MCF 10A (cell line): Measurements from ENCODE around the gene RAB18. TPM values are rescaled to one million over a fixed set of nuclear protein-coding genes. Genes with fewer than 3 reads are reported as not detected.
A peak's percentile ranks its signal among the peaks of the same experiment; 100 is the strongest.

Experiments
- BruUV-seq: library from RNA; stranded (reverse); fragments of 400-500 nt; replicated peaks from 2 replicates; lab custom pipeline; 2021; lab: Mats Ljungman, UMichigan
- CTCF ChIA-PET: fragments of 300-600 bp; sonication (Branson Sonifier 250); formaldehyde crosslinking; extraction: SDS; loops from one replicate; lab custom pipeline; 2021; ENCODE audit warnings: antibody characterized with exemption, inconsistent platforms; lab: Yijun Ruan, JAX
- POLR2A ChIA-PET: fragments of 300-600, 350-650 bp; sonication (Branson Sonifier 250); formaldehyde crosslinking; extraction: SDS; loops from one replicate; lab custom pipeline; 2020; ENCODE audit warnings: antibody characterized with exemption, inconsistent platforms; lab: Yijun Ruan, JAX
- DNase-seq: peaks from one replicate; pipeline ENCODE4 v3.0.0-alpha.2; 2018; ENCODE audit not compliant: unreplicated experiment
- H3K27ac Mint-ChIP-seq: one replicate; pipeline ENCODE4 v1.8.0; 2022; ENCODE audit warnings: mild to moderate bottlenecking, low read depth, mixed read lengths; ENCODE audit not compliant: unreplicated experiment
- H3K27me3 Mint-ChIP-seq: one replicate; pipeline ENCODE4 v1.8.0; 2022; ENCODE audit warnings: mixed read lengths; ENCODE audit not compliant: insufficient read depth, unreplicated experiment
- H3K36me3 Mint-ChIP-seq: one replicate; pipeline ENCODE4 v1.8.0; 2022; ENCODE audit warnings: mild to moderate bottlenecking, moderate library complexity, mixed read lengths; ENCODE audit not compliant: insufficient read depth, unreplicated experiment
- H3K4me1 Mint-ChIP-seq: one replicate; pipeline ENCODE4 v1.8.0; 2022; ENCODE audit warnings: mixed read lengths; ENCODE audit not compliant: insufficient read depth, unreplicated experiment
- H3K4me3 Mint-ChIP-seq: one replicate; pipeline ENCODE4 v1.8.0; 2022; ENCODE audit warnings: mild to moderate bottlenecking, moderate library complexity, mixed read lengths; ENCODE audit not compliant: unreplicated experiment
- H3K9me3 Mint-ChIP-seq: one replicate; pipeline ENCODE4 v1.8.0; 2022; ENCODE audit warnings: mixed read lengths; ENCODE audit not compliant: unreplicated experiment
- CTCF ChIP-seq: fragments of 200-600 bp; IDR thresholded peaks from one replicate; pipeline ENCODE4 v1.8.0; 2022; ENCODE audit warnings: antibody characterized with exemption, mild to moderate bottlenecking; ENCODE audit not compliant: unreplicated experiment
- intact Hi-C: fragments of 100-400 bp; cut with micrococcal nuclease; formaldehyde crosslinking; loops from 2 replicates; pipeline ENCODE4 v1.14.1; 2022
- total RNA-seq: library from RNA; stranded (reverse); gene quantifications from 2 replicates; pipeline ENCODE4 v1.2.3, GENCODE V29; 2022

Gene RAB18
- total RNA-seq, 1 experiment from 2014 or later: 126 TPM

- POLR2A ChIA-PET: interaction anchor here (0.6 to 5.1 kb wide), 8 partner anchors 8 to 102 kb away, joined by 3 to 37 read pairs (median 3); partner anchors contain the start of gene RAB18
- H3K27me3 Mint-ChIP-seq: no peaks in the 10 kb centered on the region
These were observed 13.3 kb upstream of the RAB18 start for GRCh38 chr10:27490807-27491206.

GRCh38 chr10:27494116-27494805 is 9.8 kb upstream of the RAB18 start:
- H3K4me1 Mint-ChIP-seq: peaks cover 11% of the 10 kb centered on the region
- no peaks in the 10 kb centered on the region for H3K27me3 Mint-ChIP-seq
- no peak for DNase-seq
- ChIA-PET CTCF (interaction anchor here (0.7 kb wide), 1 partner anchor 46 kb away, joined by 3 read pairs; no protein-coding TSS in a partner anchor), POLR2A (interaction anchor here (1.1 to 5.1 kb wide), 2 partner anchors 10 to 12 kb away, joined by 3 to 37 read pairs; partner anchors contain the start of gene RAB18)
- no peak overlapping the region for H3K4me3 Mint-ChIP-seq
- intact Hi-C loops: no loop called here
- no peak overlapping the region for H3K27ac Mint-ChIP-seq
- H3K36me3 Mint-ChIP-seq: peaks cover 5% of the 10 kb centered on the region
- peaks cover 7% of the 10 kb centered on the region for H3K9me3 Mint-ChIP-seq
- no TSS peak for BruUV-seq
- TF ChIP-seq CTCF: no peak

More at GRCh38 chr10:27490807-27491206, 13.3 kb upstream of the RAB18 start:
- Mint-ChIP-seq H3K4me1 (peaks cover 17% of the 10 kb centered on the region), H3K36me3 (peaks cover 5% of the 10 kb centered on the region), H3K4me3 (no peak overlapping the region), H3K27ac (peak overlapping the region; percentile 69), H3K9me3 (peaks cover 7% of the 10 kb centered on the region)
- BruUV-seq: no TSS peak
- TF ChIP-seq CTCF: no peak
- CTCF ChIA-PET: interaction anchor here (0.7 to 1.9 kb wide), 4 partner anchors 10 to 732 kb away, joined by 3 to 6 read pairs (median 4); no protein-coding TSS in a partner anchor
- intact Hi-C loops: no loop called here
- DNase-seq: peak; percentile 75

- TF ChIP-seq CTCF: no peak
- Mint-ChIP-seq H3K27me3 (no peaks in the 10 kb centered on the region), H3K4me1 (peaks cover 13% of the 10 kb centered on the region), H3K27ac (no peak overlapping the region), H3K4me3 (no peak overlapping the region), H3K9me3 (peaks cover 7% of the 10 kb centered on the region), H3K36me3 (peaks cover 4% of the 10 kb centered on the region)
- no peak for DNase-seq
- BruUV-seq: no TSS peak
- ChIA-PET CTCF (interaction anchor here (0.7 kb wide), 1 partner anchor 47 kb away, joined by 3 read pairs; no protein-coding TSS in a partner anchor), POLR2A (no interaction called here)
- intact Hi-C loops: no loop called here
These were observed 8.0 kb upstream of the RAB18 start for GRCh38 chr10:27496137-27496536.

- intact Hi-C loops: loop anchor here (5.0 to 10.0 kb wide), 3 partner anchors 38 to 255 kb away; partner anchors contain the start of gene ACBD5
- CTCF ChIA-PET: interaction anchor here (0.9 to 1.1 kb wide), 3 partner anchors 8 to 14 kb away, joined by 3 to 4 read pairs (median 3); no protein-coding TSS in a partner anchor
- no peaks in the 10 kb centered on the region for H3K9me3 Mint-ChIP-seq
- H3K27me3 Mint-ChIP-seq: no peaks in the 10 kb centered on the region
- peak overlapping the region; percentile 72 for H3K27ac Mint-ChIP-seq
- POLR2A ChIA-PET: interaction anchor here (0.6 to 2.3 kb wide), 6 partner anchors 9 to 554 kb away, joined by 3 to 16 read pairs (median 6); no protein-coding TSS in a partner anchor
- no peak for TF ChIP-seq CTCF
- no peak overlapping the region for H3K4me3 Mint-ChIP-seq
- H3K36me3 Mint-ChIP-seq: peaks cover 10% of the 10 kb centered on the region
- BruUV-seq: no TSS peak
- H3K4me1 Mint-ChIP-seq: peaks cover 16% of the 10 kb centered on the region
- no peak for DNase-seq
These were observed 4.0 kb upstream of the RAB18 start for GRCh38 chr10:27500096-27500495.
